Measurements from ENCODE around the gene OCRL.
"Not testable (repeated sequence)": the region's sequence is repeated elsewhere in the genome, so short reads cannot be mapped to it uniquely, and the experiment has no call there.

Gene OCRL

GRCh38 chrX:129544780-129545179, 4.7 kb downstream of the OCRL start:
- Histone ChIP-seq H3K27ac (ENCODE audit: low read length) (no peak overlapping the region), H3K4me3 (ENCODE audit: low read length) (no peak overlapping the region), H3K4me1 (ENCODE audit: insufficient read depth, low read length) (0 out of 2 replicates have a peak, but pooled peaks cover 3% of the 10 kb centered on the region), H3K36me3 (ENCODE audit: insufficient read depth, low read depth, low read length) (peaks cover 35% of the 10 kb centered on the region), H3K9me3 (ENCODE audit: insufficient read depth, low read depth, low read length) (no peaks in the 10 kb centered on the region), H3K27me3 (ENCODE audit: insufficient read depth, low read length) (no peaks in the 10 kb centered on the region), H3K9ac (ENCODE audit: low read depth, low read length) (no peak overlapping the region)

GRCh38 chrX:129545408-129545807, 5.3 kb downstream of the OCRL start:
- H3K9me3 ChIP-seq (ENCODE audit: insufficient read depth, low read depth, low read length), result no peaks in the 10 kb centered on the region
- no peak overlapping the region for H3K4me3 ChIP-seq (ENCODE audit: low read length)
- no peak overlapping the region for H3K27ac ChIP-seq (ENCODE audit: low read length)
- no peaks in the 10 kb centered on the region for H3K27me3 ChIP-seq (ENCODE audit: insufficient read depth, low read length)
- H3K36me3 ChIP-seq (ENCODE audit: insufficient read depth, low read depth, low read length), result peaks cover 39% of the 10 kb centered on the region
- 0 out of 2 replicates have a peak, but pooled peaks cover 3% of the 10 kb centered on the region for H3K4me1 ChIP-seq (ENCODE audit: insufficient read depth, low read length)
- no peak overlapping the region for H3K9ac ChIP-seq (ENCODE audit: low read depth, low read length)

- Histone ChIP-seq H3K27ac (ENCODE audit: low read length) (no peak overlapping the region), H3K36me3 (ENCODE audit: insufficient read depth, low read depth, low read length) (peaks cover 56% of the 10 kb centered on the region), H3K4me3 (ENCODE audit: low read length) (no peak overlapping the region), H3K9ac (ENCODE audit: low read depth, low read length) (no peak overlapping the region), H3K4me1 (ENCODE audit: insufficient read depth, low read length) (no peaks in the 10 kb centered on the region), H3K9me3 (ENCODE audit: insufficient read depth, low read depth, low read length) (no peaks in the 10 kb centered on the region), H3K27me3 (ENCODE audit: insufficient read depth, low read length) (no peaks in the 10 kb centered on the region)
Measured at GRCh38 chrX:129549124-129549523, 9.1 kb downstream of the OCRL start.

- Histone ChIP-seq H3K4me3 (ENCODE audit: low read length) (no peak overlapping the region), H3K9ac (ENCODE audit: low read depth, low read length) (no peak overlapping the region), H3K9me3 (ENCODE audit: insufficient read depth, low read depth, low read length) (no peaks in the 10 kb centered on the region), H3K36me3 (ENCODE audit: insufficient read depth, low read depth, low read length) (peaks cover 59% of the 10 kb centered on the region), H3K27ac (ENCODE audit: low read length) (no peak overlapping the region), H3K27me3 (ENCODE audit: insufficient read depth, low read length) (no peaks in the 10 kb centered on the region), H3K4me1 (ENCODE audit: insufficient read depth, low read length) (no peaks in the 10 kb centered on the region)
Measured at GRCh38 chrX:129553619-129554288, 13.7 kb downstream of the OCRL start.

GRCh38 chrX:129554816-129555215, 14.8 kb downstream of the OCRL start:
- H3K36me3 ChIP-seq (ENCODE audit: insufficient read depth, low read depth, low read length), result peaks cover 59% of the 10 kb centered on the region
- H3K27me3 ChIP-seq (ENCODE audit: insufficient read depth, low read length); H3K9me3 ChIP-seq (ENCODE audit: insufficient read depth, low read depth, low read length): not testable (repeated sequence)

GRCh38 chrX:129556806-129557315, 16.8 kb downstream of the OCRL start:
- H3K36me3 ChIP-seq (ENCODE audit: insufficient read depth, low read depth, low read length), result peaks cover 69% of the 10 kb centered on the region
- H3K4me1 ChIP-seq (ENCODE audit: insufficient read depth, low read length), result no peaks in the 10 kb centered on the region
- H3K9ac ChIP-seq (ENCODE audit: low read depth, low read length), result no peak overlapping the region
- no peaks in the 10 kb centered on the region for H3K27me3 ChIP-seq (ENCODE audit: insufficient read depth, low read length)
- H3K9me3 ChIP-seq (ENCODE audit: insufficient read depth, low read depth, low read length), result no peaks in the 10 kb centered on the region
- H3K4me3 ChIP-seq (ENCODE audit: low read length), result no peak overlapping the region
- H3K27ac ChIP-seq (ENCODE audit: low read length), result no peak overlapping the region

More at GRCh38 chrX:129554816-129555215, 14.8 kb downstream of the OCRL start:
- not testable (repeated sequence) for H3K4me3 ChIP-seq (ENCODE audit: low read length); H3K27ac ChIP-seq (ENCODE audit: low read length); H3K9ac ChIP-seq (ENCODE audit: low read depth, low read length); H3K4me1 ChIP-seq (ENCODE audit: insufficient read depth, low read length)

GRCh38 chrX:129557844-129558480, 17.9 kb downstream of the OCRL start:
- Histone ChIP-seq H3K36me3 (ENCODE audit: insufficient read depth, low read depth, low read length) (peaks cover 77% of the 10 kb centered on the region), H3K27ac (ENCODE audit: low read length) (no peak overlapping the region), H3K27me3 (ENCODE audit: insufficient read depth, low read length) (no peaks in the 10 kb centered on the region), H3K4me1 (ENCODE audit: insufficient read depth, low read length) (no peaks in the 10 kb centered on the region), H3K4me3 (ENCODE audit: low read length) (no peak overlapping the region), H3K9ac (ENCODE audit: low read depth, low read length) (no peak overlapping the region), H3K9me3 (ENCODE audit: insufficient read depth, low read depth, low read length) (no peaks in the 10 kb centered on the region)

- no peak overlapping the region for H3K9ac ChIP-seq (ENCODE audit: low read depth, low read length)
- no peak overlapping the region for H3K27ac ChIP-seq (ENCODE audit: low read length)
- no peaks in the 10 kb centered on the region for H3K9me3 ChIP-seq (ENCODE audit: insufficient read depth, low read depth, low read length)
- peaks cover 74% of the 10 kb centered on the region for H3K36me3 ChIP-seq (ENCODE audit: insufficient read depth, low read depth, low read length)
- no peaks in the 10 kb centered on the region for H3K4me1 ChIP-seq (ENCODE audit: insufficient read depth, low read length)
- no peak overlapping the region for H3K4me3 ChIP-seq (ENCODE audit: low read length)
- H3K27me3 ChIP-seq (ENCODE audit: insufficient read depth, low read length), result no peaks in the 10 kb centered on the region
Measured at GRCh38 chrX:129559783-129560182, 19.7 kb downstream of the OCRL start.

- H3K9ac ChIP-seq (ENCODE audit: low read depth, low read length), result no peak overlapping the region
- H3K4me3 ChIP-seq (ENCODE audit: low read length), result no peak overlapping the region
- no peaks in the 10 kb centered on the region for H3K9me3 ChIP-seq (ENCODE audit: insufficient read depth, low read depth, low read length)
- H3K27ac ChIP-seq (ENCODE audit: low read length), result no peak overlapping the region
- H3K27me3 ChIP-seq (ENCODE audit: insufficient read depth, low read length), result no peaks in the 10 kb centered on the region
- no peaks in the 10 kb centered on the region for H3K4me1 ChIP-seq (ENCODE audit: insufficient read depth, low read length)
- H3K36me3 ChIP-seq (ENCODE audit: insufficient read depth, low read depth, low read length), result peaks cover 79% of the 10 kb centered on the region
Measured at GRCh38 chrX:129561453-129561852, 21.4 kb downstream of the OCRL start.

GRCh38 chrX:129564345-129564744, 24.3 kb downstream of the OCRL start:
- peaks cover 75% of the 10 kb centered on the region for H3K36me3 ChIP-seq (ENCODE audit: insufficient read depth, low read depth, low read length)
- H3K9me3 ChIP-seq (ENCODE audit: insufficient read depth, low read depth, low read length); H3K9ac ChIP-seq (ENCODE audit: low read depth, low read length); H3K27ac ChIP-seq (ENCODE audit: low read length); H3K27me3 ChIP-seq (ENCODE audit: insufficient read depth, low read length); H3K4me1 ChIP-seq (ENCODE audit: insufficient read depth, low read length); H3K4me3 ChIP-seq (ENCODE audit: low read length): not testable (repeated sequence)

GRCh38 chrX:129565046-129565650, 25.1 kb downstream of the OCRL start:
- H3K27ac ChIP-seq (ENCODE audit: low read length), result no peak overlapping the region
- no peak overlapping the region for H3K9ac ChIP-seq (ENCODE audit: low read depth, low read length)
- H3K27me3 ChIP-seq (ENCODE audit: insufficient read depth, low read length), result no peaks in the 10 kb centered on the region
- no peaks in the 10 kb centered on the region for H3K9me3 ChIP-seq (ENCODE audit: insufficient read depth, low read depth, low read length)
- H3K4me1 ChIP-seq (ENCODE audit: insufficient read depth, low read length), result no peaks in the 10 kb centered on the region
- peaks cover 75% of the 10 kb centered on the region for H3K36me3 ChIP-seq (ENCODE audit: insufficient read depth, low read depth, low read length)
- no peak overlapping the region for H3K4me3 ChIP-seq (ENCODE audit: low read length)

GRCh38 chrX:129566073-129566472, 26.0 kb downstream of the OCRL start:
- no peaks in the 10 kb centered on the region for H3K4me1 ChIP-seq (ENCODE audit: insufficient read depth, low read length)
- no peaks in the 10 kb centered on the region for H3K27me3 ChIP-seq (ENCODE audit: insufficient read depth, low read length)
- no peak overlapping the region for H3K4me3 ChIP-seq (ENCODE audit: low read length)
- no peak overlapping the region for H3K27ac ChIP-seq (ENCODE audit: low read length)
- no peaks in the 10 kb centered on the region for H3K9me3 ChIP-seq (ENCODE audit: insufficient read depth, low read depth, low read length)
- peaks cover 74% of the 10 kb centered on the region for H3K36me3 ChIP-seq (ENCODE audit: insufficient read depth, low read depth, low read length)
- H3K9ac ChIP-seq (ENCODE audit: low read depth, low read length), result no peak overlapping the region
